HCT116 (cell line): Measurements from ENCODE around the gene PSMB7. TPM values are rescaled to one million over a fixed set of nuclear protein-coding genes. Genes with fewer than 3 reads are reported as not detected.

Experiments used
- ATAC-seq: fragments of 200-7000 bp; cut with Tn5 transposase; 2 replicates; pipeline ENCODE4 v1.9.1; 2020; ENCODE audit warnings: mild to moderate bottlenecking, moderate library complexity
- BruUV-seq: library from RNA; stranded (reverse); fragments of 400-500 nt; replicated peaks from 2 replicates; lab custom pipeline; 2021; lab: Mats Ljungman, UMichigan
- CTCF ChIA-PET: fragments of 300-600 bp; sonication (Branson Sonifier 250); formaldehyde crosslinking; loops from one replicate; lab custom pipeline; 2021; ENCODE audit warnings: antibody characterized with exemption; lab: Charles Lee
- POLR2A ChIA-PET: fragments of 300-600, 350-600 bp; sonication (Branson Sonifier 250); formaldehyde crosslinking; loops from one replicate; lab custom pipeline; 2021; ENCODE audit warnings: antibody characterized with exemption; lab: Charles Lee
- RAD21 ChIA-PET, 2 experiments: fragments of 300-600 bp; sonication (Branson Sonifier 250); formaldehyde crosslinking; loops; one replicate each; lab custom pipeline; 2023; ENCODE audit warnings: low total read pairs in 2 of 2; ENCODE audit not compliant: uncharacterized antibody in 2 of 2, unreplicated experiment in 2 of 2, low non-redundant PET in 1 of 2; lab: Charles Lee
- DNase-seq: peaks from one replicate; pipeline ENCODE4 v3.0.0-alpha.2; 2010; ENCODE audit warnings: low read depth, low spot score
- H2AFZ ChIP-seq: fragments of 200-600 bp; shearing (Covaris generic), sonication (generic); 2 replicates; pipeline ENCODE4 v1.6.1; 2017; ENCODE audit warnings: low read depth, mixed run types, mixed read lengths, antibody characterized with exemption, low read length; ENCODE audit not compliant: poor library complexity, severe bottlenecking
- H3K27ac ChIP-seq: 2 replicates; pipeline ENCODE4 v1.5.1; 2012; ENCODE audit warnings: low read depth, low read length
- H3K27me3 ChIP-seq: fragments of 200-600 bp; sonication (generic); 2 replicates; pipeline ENCODE4 v1.6.1; 2016; ENCODE audit warnings: mixed run types, low read length, mixed read lengths; ENCODE audit not compliant: insufficient read depth
- H3K36me3 ChIP-seq, 2 experiments: fragments of 200-500 bp in 1 of 2; fragments of 200-600 bp in 1 of 2; sonication (Bioruptor generic) in 1 of 2; sonication (generic) in 1 of 2; 2 replicates each; pipeline versions ENCODE4 v1.5.1 to v1.6.1; 2014 to 2016; ENCODE audit warnings: low read length in 2 of 2, inconsistent platforms in 1 of 2, mixed read lengths in 1 of 2, mixed run types in 1 of 2; ENCODE audit not compliant: insufficient read depth in 2 of 2, control insufficient read depth in 1 of 2
- H3K4me1 ChIP-seq, 2 experiments: fragments of 200-600 bp in 1 of 2; sonication (generic) in 1 of 2; 2 replicates each; pipeline versions ENCODE4 v1.5.1 to v1.6.1; 2012 to 2017; ENCODE audit warnings: low read length in 2 of 2, inconsistent platforms in 1 of 2, mild to moderate bottlenecking in 1 of 2, mixed read lengths in 1 of 2, mixed run types in 1 of 2, moderate library complexity in 1 of 2; ENCODE audit not compliant: insufficient read depth in 2 of 2, control insufficient read depth in 1 of 2
- H3K4me2 ChIP-seq: fragments of 200-600 bp; sonication (generic); 2 replicates; pipeline ENCODE4 v1.6.1; 2017; ENCODE audit warnings: mixed run types, low read length, mixed read lengths
- H3K4me3 ChIP-seq, 2 experiments: fragments of 200-600 bp in 1 of 2; sonication (generic) in 1 of 2; replicated peaks in 1 of 2; 2 replicates each; pipeline ENCODE4 v1.5.1; 2011 to 2016; ENCODE audit warnings: low read length in 2 of 2, control low read depth in 1 of 2, low read depth in 1 of 2, mild to moderate bottlenecking in 1 of 2, mixed read lengths in 1 of 2, mixed run types in 1 of 2
- H3K79me2 ChIP-seq: fragments of 200-600 bp; sonication (generic); 2 replicates; pipeline ENCODE4 v1.6.1; 2017; ENCODE audit warnings: mild to moderate bottlenecking, mixed run types, low read length, moderate library complexity, mixed read lengths; ENCODE audit not compliant: insufficient read depth
- H3K9ac ChIP-seq: fragments of 200-600 bp; sonication (generic); 2 replicates; pipeline ENCODE4 v1.6.1; 2016; ENCODE audit warnings: low read length, mixed read lengths
- H3K9me2 ChIP-seq: fragments of 200-600 bp; sonication (generic), shearing (Covaris generic); 2 replicates; pipeline ENCODE4 v1.6.1; 2017; ENCODE audit warnings: mixed run types, mild to moderate bottlenecking, moderate library complexity; ENCODE audit not compliant: insufficient read depth
- H3K9me3 ChIP-seq, 2 experiments: fragments of 200-500 bp in 1 of 2; fragments of 200-600 bp in 1 of 2; sonication (Bioruptor generic) in 1 of 2; sonication (generic) in 1 of 2; 2 replicates each; pipeline ENCODE4 v1.6.1; 2014 to 2017; ENCODE audit warnings: low read length in 2 of 2, mixed read lengths in 2 of 2, inconsistent platforms in 1 of 2, low read depth in 1 of 2, mild to moderate bottlenecking in 1 of 2, mixed run types in 1 of 2, moderate library complexity in 1 of 2; ENCODE audit not compliant: control insufficient read depth in 1 of 2, insufficient read depth in 1 of 2
- H4K20me1 ChIP-seq: fragments of 200-600 bp; sonication (generic), shearing (Covaris generic); 2 replicates; pipeline ENCODE4 v1.6.1; 2017; ENCODE audit warnings: mixed run types, mild to moderate bottlenecking, moderate library complexity; ENCODE audit not compliant: insufficient read depth
- CBX3 ChIP-seq: IDR thresholded peaks from 2 replicates; pipeline ENCODE4 v1.6.1; 2012; ENCODE audit warnings: low read depth
- CEBPB ChIP-seq: IDR thresholded peaks from 2 replicates; pipeline ENCODE4 v1.6.1; 2012; ENCODE audit warnings: low read depth
- CTCF ChIP-seq, 3 experiments: fragments of 200-600 bp in 1 of 3; sonication (generic) in 1 of 3; IDR thresholded peaks in 2 of 3; conservative IDR thresholded peaks in 1 of 3; 2 replicates each; pipeline ENCODE4 v1.5.1; 2012 to 2017; ENCODE audit warnings: low read depth in 2 of 3, low read length in 2 of 3, antibody characterized with exemption in 1 of 3, borderline replicate concordance in 1 of 3, control low read depth in 1 of 3, mild to moderate bottlenecking in 1 of 3, mixed read lengths in 1 of 3, mixed run types in 1 of 3, moderate library complexity in 1 of 3; ENCODE audit not compliant: insufficient read depth in 1 of 3
- EGR1 ChIP-seq: IDR thresholded peaks from 2 replicates; pipeline ENCODE4 v1.6.1; 2012; ENCODE audit warnings: low read depth
- EZH2 ChIP-seq: fragments of 200-600 bp; sonication (generic); IDR thresholded peaks from 2 replicates; pipeline ENCODE4 v1.6.1; 2017; ENCODE audit warnings: antibody characterized with exemption, mixed run types
- FOSL1 ChIP-seq: IDR thresholded peaks from 2 replicates; pipeline ENCODE4 v1.6.1; 2012; ENCODE audit warnings: low read depth
- JUND ChIP-seq: IDR thresholded peaks from 2 replicates; pipeline ENCODE4 v1.6.1; 2012
- POLR2AphosphoS5 ChIP-seq: IDR thresholded peaks from 2 replicates; pipeline ENCODE4 v1.6.1; 2011; ENCODE audit warnings: mild to moderate bottlenecking, low read depth, low read length, moderate library complexity
- RAD21 ChIP-seq: IDR thresholded peaks from 2 replicates; pipeline ENCODE4 v1.6.1; 2012; ENCODE audit warnings: low read depth, mild to moderate bottlenecking
- REST ChIP-seq: IDR thresholded peaks from 2 replicates; pipeline ENCODE4 v1.6.1; 2012; ENCODE audit warnings: low read depth
- SIN3A ChIP-seq: IDR thresholded peaks from 2 replicates; pipeline ENCODE4 v1.6.1; 2012; ENCODE audit warnings: low read depth
- SRF ChIP-seq: IDR thresholded peaks from 2 replicates; pipeline ENCODE4 v1.6.1; 2012; ENCODE audit warnings: low read depth
- YY1 ChIP-seq: IDR thresholded peaks from 2 replicates; pipeline ENCODE4 v1.6.1; 2011; ENCODE audit warnings: low read length, low read depth, moderate library complexity, mild to moderate bottlenecking; ENCODE audit not compliant: insufficient replicate concordance; ENCODE audit errors: extremely low read depth
- ZFX ChIP-seq: fragments of 450-650 bp; IDR thresholded peaks from 2 replicates; pipeline ENCODE4 v1.6.1; 2017
- ZNF274 ChIP-seq: fragments of 200-500 bp; sonication (Bioruptor generic); IDR thresholded peaks from 2 replicates; pipeline ENCODE4 v1.6.1; 2014; ENCODE audit warnings: mild to moderate bottlenecking, low read depth, low read length, inconsistent platforms
- intact Hi-C: fragments of 100-400 bp; cut with micrococcal nuclease; formaldehyde crosslinking; loops from 2 replicates; pipeline ENCODE4 v1.10.0; 2022
- total RNA-seq: library from RNA; stranded (reverse); gene quantifications from one replicate; pipeline ENCODE4 v1.2.1, GENCODE V29; 2021; ENCODE audit not compliant: unreplicated experiment
- TF ChIP-seq, protein P1 (sequence below): IDR thresholded peaks from 2 replicates; pipeline ENCODE4 v1.6.1; 2012

PSMB7 gene
- total RNA-seq, 1 experiment from 2014 or later, result 222 TPM

GRCh38 chr9:124339603-124340146 lies 75.6 kb downstream of the PSMB7 start:
- ChIA-PET CTCF (no interaction called here), POLR2A (no interaction called here), RAD21 (no interaction called here)
- Histone ChIP-seq H3K4me2 (no peak overlapping the region), H3K9me2 (no peaks in the 10 kb centered on the region), H3K4me1 (peaks cover 9 to 22% of the 10 kb centered on the region in 2 experiments), H4K20me1 (no peaks in the 10 kb centered on the region), H3K27me3 (no peaks in the 10 kb centered on the region), H3K27ac (no peak overlapping the region), H3K9ac (no peak overlapping the region), H3K36me3 (peaks cover under 1 to 7% of the 10 kb centered on the region in 2 experiments; a peak in 1 of 4 replicates), H3K79me2 (no peaks in the 10 kb centered on the region), H2AFZ (no peak overlapping the region), H3K9me3 (no peaks in the 10 kb centered on the region), H3K4me3 (no peak overlapping the region)
- intact Hi-C loops, result no loop called here
- ATAC-seq, result no peak
- no peak for DNase-seq
- TF ChIP-seq POLR2AphosphoS5 (no peak), EGR1 (no peak), SRF (no peak)
- TF ChIP-seq, protein P1, sequence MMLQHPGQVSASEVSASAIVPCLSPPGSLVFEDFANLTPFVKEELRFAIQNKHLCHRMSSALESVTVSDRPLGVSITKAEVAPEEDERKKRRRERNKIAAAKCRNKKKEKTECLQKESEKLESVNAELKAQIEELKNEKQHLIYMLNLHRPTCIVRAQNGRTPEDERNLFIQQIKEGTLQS, result no peak
- BruUV-seq, result no TSS peak

- CTCF ChIA-PET, result no interaction called here
- BruUV-seq, result no TSS peak
These were observed 77.7 kb downstream of the PSMB7 start for GRCh38 chr9:124337562-124337961.

More at GRCh38 chr9:124337562-124337961, 77.7 kb downstream of the PSMB7 start:
- Histone ChIP-seq H3K27ac (no peak overlapping the region), H3K4me1 (peaks cover 6 to 10% of the 10 kb centered on the region in 2 experiments), H2AFZ (no peak overlapping the region), H4K20me1 (no peaks in the 10 kb centered on the region), H3K4me3 (no peak overlapping the region), H3K79me2 (no peaks in the 10 kb centered on the region), H3K36me3 (peaks cover 0 to 7% of the 10 kb centered on the region in 2 experiments; a peak in 1 of 4 replicates), H3K9me3 (no peaks in the 10 kb centered on the region), H3K9me2 (no peaks in the 10 kb centered on the region), H3K9ac (no peak overlapping the region), H3K27me3 (no peaks in the 10 kb centered on the region), H3K4me2 (no peak overlapping the region)
- no peak for ATAC-seq
- RAD21 ChIA-PET, result no interaction called here
- intact Hi-C loops, result no loop called here
- DNase-seq, result no peak
- no peak for TF ChIP-seq CTCF (IDR thresholded peaks at IDR 0.05 in 2 of 3, conservative IDR thresholded peaks at IDR 0.05 in 1 of 3; ENCODE audit: borderline replicate concordance in 1 of 3, insufficient read depth in 1 of 3, low read depth in 2 of 3, low read length in 2 of 3)
- no peak for TF ChIP-seq SIN3A
- no peak for TF ChIP-seq REST
- TF ChIP-seq ZFX, result no peak
- no peak for TF ChIP-seq FOSL1
- no peak for TF ChIP-seq JUND
- no peak for TF ChIP-seq POLR2AphosphoS5
- TF ChIP-seq ZNF274, result no peak
- TF ChIP-seq EZH2, result no peak
- TF ChIP-seq CEBPB, result no peak
- TF ChIP-seq RAD21, result no peak
- TF ChIP-seq YY1, result no peak
- TF ChIP-seq CBX3, result no peak
- POLR2A ChIA-PET, result no interaction called here
